PC-3 (cell line): ENCODE data around the gene IFIT3. TPM values are rescaled to one million over a fixed set of nuclear protein-coding genes. Genes with fewer than 3 reads are reported as not detected.
"Not testable (repeated sequence)": the region's sequence is repeated elsewhere in the genome, so short reads cannot be mapped to it uniquely, and the experiment has no call there.

ENCODE experiments used
- ATAC-seq: fragments of 200-7000 bp; cut with Tn5 transposase; 2 replicates; pipeline ENCODE4 v1.9.1; 2020; ENCODE audit warnings: mild to moderate bottlenecking, moderate library complexity
- BruUV-seq: library from RNA; stranded (reverse); fragments of 400-500 nt; replicated peaks from 2 replicates; lab custom pipeline; 2021; lab: Mats Ljungman, UMichigan
- CTCF ChIA-PET: fragments of 300-600 bp; sonication (Branson Sonifier 250); formaldehyde crosslinking; loops from one replicate; lab custom pipeline; 2022; ENCODE audit warnings: antibody characterized with exemption; lab: Charles Lee
- POLR2A ChIA-PET: fragments of 300-600 bp; sonication (Branson Sonifier 250); formaldehyde crosslinking; loops from one replicate; lab custom pipeline; 2022; ENCODE audit warnings: antibody characterized with exemption; ENCODE audit not compliant: unreplicated experiment; lab: Charles Lee
- DNase-seq: peaks from one replicate; pipeline ENCODE4 v3.0.0-alpha.2; 2015
- H2AFZ ChIP-seq: fragments of 300-600 bp; sonication (generic); 2 replicates; pipeline ENCODE4 v1.6.0; 2016; ENCODE audit warnings: antibody characterized with exemption, low read length
- H3F3A ChIP-seq: fragments of 300-600 bp; sonication (generic); one replicate; pipeline ENCODE4 v1.6.0; 2017; ENCODE audit warnings: antibody characterized with exemption, low read length, control low read depth, mild to moderate bottlenecking; ENCODE audit not compliant: unreplicated experiment
- H3K27ac ChIP-seq: fragments of 300-600 bp; sonication (generic); 2 replicates; pipeline ENCODE4 v1.5.1; 2016; ENCODE audit warnings: mild to moderate bottlenecking, low read length
- H3K27me3 ChIP-seq: fragments of 300-600 bp; sonication (generic); 2 replicates; pipeline ENCODE4 v1.6.1; 2016; ENCODE audit warnings: low read length, mixed read lengths
- H3K36me3 ChIP-seq: fragments of 300-600 bp; sonication (generic); 2 replicates; pipeline ENCODE4 v1.6.1; 2016; ENCODE audit warnings: low read depth, mixed run types, low read length, mixed read lengths
- H3K4me1 ChIP-seq: fragments of 300-600 bp; sonication (generic); 2 replicates; pipeline ENCODE4 v1.5.1; 2016; ENCODE audit warnings: low read length; ENCODE audit not compliant: insufficient read depth
- H3K4me2 ChIP-seq: fragments of 300-600 bp; sonication (generic); 2 replicates; pipeline ENCODE4 v1.6.0; 2016; ENCODE audit warnings: low read length
- H3K4me3 ChIP-seq: fragments of 300-600 bp; sonication (generic); 2 replicates; pipeline ENCODE4 v1.5.1; 2016; ENCODE audit warnings: mild to moderate bottlenecking, low read length, mixed read lengths
- H3K79me2 ChIP-seq: fragments of 300-600 bp; sonication (generic); 2 replicates; pipeline ENCODE4 v1.6.1; 2017; ENCODE audit warnings: low read length, mixed read lengths
- H3K9ac ChIP-seq: fragments of 300-600 bp; sonication (generic); 2 replicates; pipeline ENCODE4 v1.6.0; 2016; ENCODE audit warnings: mild to moderate bottlenecking, low read length
- H3K9me2 ChIP-seq: fragments of 300-600 bp; sonication (generic); replicated peaks from 2 replicates; pipeline ENCODE4 v1.6.1; 2016; ENCODE audit warnings: mixed run types, low read length, mixed read lengths
- H3K9me3 ChIP-seq: fragments of 300-600 bp; sonication (generic); 2 replicates; pipeline ENCODE4 v1.6.1; 2016; ENCODE audit warnings: low read length, mixed read lengths
- H4K20me1 ChIP-seq: fragments of 300-600 bp; sonication (generic); 2 replicates; pipeline ENCODE4 v1.6.1; 2016; ENCODE audit warnings: low read length, mixed read lengths
- EZH2 ChIP-seq: fragments of 300-600 bp; sonication (generic); IDR thresholded peaks from one replicate; pipeline ENCODE4 v1.6.1; 2017; ENCODE audit warnings: antibody characterized with exemption, mild to moderate bottlenecking, low read length; ENCODE audit not compliant: unreplicated experiment
- EZH2phosphoT487 ChIP-seq: fragments of 300-600 bp; sonication (generic); IDR thresholded peaks from 2 replicates; pipeline ENCODE4 v1.6.1; 2018; ENCODE audit warnings: mild to moderate bottlenecking, antibody characterized with exemption, low read length, borderline replicate concordance
- intact Hi-C: fragments of 100-400 bp; cut with micrococcal nuclease; formaldehyde crosslinking; loops from 2 replicates; pipeline ENCODE4 v1.9.0; 2023
- total RNA-seq: library from RNA; depleted of rRNA; stranded (reverse); fragments of >200 nt; gene quantifications from 2 replicates; pipeline ENCODE4 v1.2.3, GENCODE V29; 2014
- TF ChIP-seq, protein P1 (sequence below): fragments of 300-600 bp; sonication (generic); conservative IDR thresholded peaks from 2 replicates; pipeline ENCODE4 v1.5.1; 2017; ENCODE audit warnings: antibody characterized with exemption, low read depth, mild to moderate bottlenecking, low read length

The IFIT3 gene
- total RNA-seq, 1 experiment from 2014 or later, result 5.0 TPM

DNA sequence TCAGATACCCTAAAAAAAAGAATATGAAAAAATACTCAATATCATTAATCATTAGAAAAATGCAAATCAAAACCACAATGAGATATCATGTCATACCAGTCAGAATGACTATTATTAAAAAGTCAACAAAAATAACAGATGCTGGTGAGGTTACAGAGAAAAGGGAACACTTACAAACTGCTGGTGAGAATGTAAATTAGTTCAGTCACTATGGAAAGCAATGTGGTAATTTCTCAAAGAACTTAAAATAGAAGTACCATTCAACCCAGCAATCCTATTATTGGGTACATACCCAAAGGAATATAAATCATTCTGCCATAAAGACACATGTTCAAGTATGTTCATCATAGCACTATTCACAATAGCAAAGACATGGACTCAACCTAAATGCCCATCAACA lies 2.7 kb upstream of the IFIT3 start:
- H3K27me3 ChIP-seq, H3K9me2 ChIP-seq, POLR2A ChIA-PET, DNase-seq, H3K27ac ChIP-seq, H3K9ac ChIP-seq, BruUV-seq, H3K36me3 ChIP-seq, ATAC-seq, H3K4me2 ChIP-seq, H4K20me1 ChIP-seq, H2AFZ ChIP-seq, H3K4me3 ChIP-seq, CTCF ChIA-PET, H3K9me3 ChIP-seq: not testable (repeated sequence)
- Histone ChIP-seq H3K79me2 (0 out of 2 replicates have a peak, but pooled peaks cover 12% of the 10 kb centered on the region), H3K4me1 (peaks cover 29% of the 10 kb centered on the region), H3F3A (peaks cover 12% of the 10 kb centered on the region)
- intact Hi-C loops, result loop anchor here (5.0 kb wide), 2 partner anchors 47 to 62 kb away; no protein-coding TSS in a partner anchor

DNA sequence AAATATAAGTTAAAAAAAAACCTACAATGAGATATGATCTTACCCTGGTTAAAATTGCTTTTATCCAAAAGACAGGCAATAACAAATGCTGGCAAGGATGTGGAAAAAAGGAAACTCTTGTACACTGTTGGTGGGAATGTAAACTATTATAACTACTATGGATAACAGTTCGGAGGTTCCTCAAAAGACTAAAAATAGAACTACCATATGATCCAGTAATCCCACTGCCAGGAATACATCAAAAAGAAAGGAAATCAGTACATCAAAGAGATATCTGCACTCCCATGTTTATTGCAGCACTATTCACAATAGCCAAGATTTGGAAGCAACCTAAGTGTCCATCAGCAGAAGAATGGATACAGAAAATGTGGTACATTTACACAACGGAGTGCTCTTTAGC lies 1.9 kb upstream of the IFIT3 start:
- Histone ChIP-seq H3K4me1 (peaks cover 36% of the 10 kb centered on the region), H3F3A (peaks cover 12% of the 10 kb centered on the region), H3K79me2 (0 out of 2 replicates have a peak, but pooled peaks cover 12% of the 10 kb centered on the region)
- H3K4me2 ChIP-seq, H3K36me3 ChIP-seq, CTCF ChIA-PET, H3K9ac ChIP-seq, H3K9me3 ChIP-seq, BruUV-seq, POLR2A ChIA-PET, H2AFZ ChIP-seq, H4K20me1 ChIP-seq, ATAC-seq, H3K27me3 ChIP-seq, DNase-seq, H3K27ac ChIP-seq, H3K4me3 ChIP-seq, H3K9me2 ChIP-seq: not testable (repeated sequence)
- intact Hi-C loops, result loop anchor here (5.0 kb wide), 2 partner anchors 46 to 61 kb away; no protein-coding TSS in a partner anchor

DNA sequence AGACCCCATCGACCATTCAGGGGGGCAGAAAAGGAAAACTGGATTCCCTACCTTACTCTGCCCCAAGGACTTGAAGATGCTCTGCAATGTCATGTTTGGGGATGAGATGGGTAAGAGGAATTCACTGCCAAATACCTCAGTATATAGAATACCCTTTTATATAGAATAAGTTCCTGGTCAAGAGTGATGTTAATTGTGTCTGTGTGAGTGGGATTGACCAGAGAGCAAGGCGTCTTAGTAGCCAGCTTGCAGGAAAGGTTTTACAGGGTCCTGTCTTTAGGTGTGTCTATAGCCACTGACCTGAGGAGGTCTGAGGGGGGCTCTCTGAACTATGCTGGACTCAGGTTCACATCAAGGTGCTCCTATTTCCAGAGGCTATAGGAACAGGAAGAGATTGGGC lies 1.4 kb downstream of the IFIT3 start:
- Histone ChIP-seq H3K4me2 (peak overlapping the region; percentile 92), H3F3A (peaks cover 12% of the 10 kb centered on the region), H3K27me3 (no peaks in the 10 kb centered on the region), H3K27ac (no peak overlapping the region), H2AFZ (no peak overlapping the region), H3K4me1 (peaks cover 51% of the 10 kb centered on the region), H3K9ac (no peak overlapping the region), H4K20me1 (no peaks in the 10 kb centered on the region), H3K9me3 (no peaks in the 10 kb centered on the region), H3K4me3 (0 out of 2 replicates have a peak overlapping the region, but pooled peaks have one; percentile 75), H3K79me2 (0 out of 2 replicates have a peak, but pooled peaks cover 12% of the 10 kb centered on the region), H3K36me3 (no peaks in the 10 kb centered on the region), H3K9me2 (no peaks in the 10 kb centered on the region)
- intact Hi-C loops, result loop anchor here (2.0 to 5.0 kb wide), 3 partner anchors 24 to 58 kb away; no protein-coding TSS in a partner anchor
- DNase-seq, result no peak
- BruUV-seq, result no TSS peak
- no peak for ATAC-seq
- ChIA-PET POLR2A (no interaction called here), CTCF (no interaction called here)
- TF ChIP-seq EZH2 (no peak), EZH2phosphoT487 (no peak)
- TF ChIP-seq, protein P1, sequence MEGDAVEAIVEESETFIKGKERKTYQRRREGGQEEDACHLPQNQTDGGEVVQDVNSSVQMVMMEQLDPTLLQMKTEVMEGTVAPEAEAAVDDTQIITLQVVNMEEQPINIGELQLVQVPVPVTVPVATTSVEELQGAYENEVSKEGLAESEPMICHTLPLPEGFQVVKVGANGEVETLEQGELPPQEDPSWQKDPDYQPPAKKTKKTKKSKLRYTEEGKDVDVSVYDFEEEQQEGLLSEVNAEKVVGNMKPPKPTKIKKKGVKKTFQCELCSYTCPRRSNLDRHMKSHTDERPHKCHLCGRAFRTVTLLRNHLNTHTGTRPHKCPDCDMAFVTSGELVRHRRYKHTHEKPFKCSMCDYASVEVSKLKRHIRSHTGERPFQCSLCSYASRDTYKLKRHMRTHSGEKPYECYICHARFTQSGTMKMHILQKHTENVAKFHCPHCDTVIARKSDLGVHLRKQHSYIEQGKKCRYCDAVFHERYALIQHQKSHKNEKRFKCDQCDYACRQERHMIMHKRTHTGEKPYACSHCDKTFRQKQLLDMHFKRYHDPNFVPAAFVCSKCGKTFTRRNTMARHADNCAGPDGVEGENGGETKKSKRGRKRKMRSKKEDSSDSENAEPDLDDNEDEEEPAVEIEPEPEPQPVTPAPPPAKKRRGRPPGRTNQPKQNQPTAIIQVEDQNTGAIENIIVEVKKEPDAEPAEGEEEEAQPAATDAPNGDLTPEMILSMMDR, result no peak

DNA sequence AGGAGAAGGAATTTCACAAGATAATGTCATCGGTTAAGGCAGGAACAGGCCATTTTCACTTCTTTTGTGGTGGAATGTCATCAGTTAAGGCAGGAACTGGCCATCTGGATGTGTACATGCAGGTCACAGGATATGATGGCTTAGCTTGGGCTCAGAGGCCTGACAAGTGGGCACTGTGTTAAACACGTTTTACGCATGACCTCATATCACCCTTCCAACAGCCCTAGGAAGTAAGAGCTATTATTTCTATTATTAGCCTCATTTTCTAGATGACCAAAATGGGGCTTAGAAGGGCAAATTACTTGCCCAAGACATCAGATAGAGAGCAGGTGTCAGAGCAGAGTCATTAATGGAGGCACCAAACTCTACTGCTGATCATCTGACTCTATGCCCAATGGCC lies 2.2 kb downstream of the IFIT3 start:
- POLR2A ChIA-PET, result interaction anchor here (0.5 kb wide), 1 partner anchor 57 kb away, joined by 3 read pairs; no protein-coding TSS in a partner anchor
- H3K4me3 ChIP-seq, H3K27ac ChIP-seq, H3K36me3 ChIP-seq, H4K20me1 ChIP-seq, H2AFZ ChIP-seq, BruUV-seq, DNase-seq, H3K9me3 ChIP-seq, H3K9ac ChIP-seq, intact Hi-C loops, ATAC-seq, H3K27me3 ChIP-seq, H3K4me2 ChIP-seq, H3K9me2 ChIP-seq, CTCF ChIA-PET: not testable (repeated sequence)
- peaks cover 51% of the 10 kb centered on the region for H3K4me1 ChIP-seq
- peaks cover 12% of the 10 kb centered on the region for H3F3A ChIP-seq
- H3K79me2 ChIP-seq, result 0 out of 2 replicates have a peak, but pooled peaks cover 12% of the 10 kb centered on the region
